B cell (primary cell): ENCODE data around the gene HINFP.

Experiments used
- EZH2 ChIP-seq: IDR thresholded peaks from 2 replicates; pipeline ENCODE4 v1.6.1; 2012; ENCODE audit warnings: borderline replicate concordance, low read depth, mild to moderate bottlenecking, moderate library complexity, low read length; ENCODE audit not compliant: insufficient read depth, poor library complexity, severe bottlenecking
- TF ChIP-seq, protein P1 (sequence below): fragments of 200-600 bp; IDR thresholded peaks from one replicate; pipeline ENCODE4 v1.8.0; 2022; ENCODE audit warnings: antibody characterized with exemption, mild to moderate bottlenecking

DNA sequence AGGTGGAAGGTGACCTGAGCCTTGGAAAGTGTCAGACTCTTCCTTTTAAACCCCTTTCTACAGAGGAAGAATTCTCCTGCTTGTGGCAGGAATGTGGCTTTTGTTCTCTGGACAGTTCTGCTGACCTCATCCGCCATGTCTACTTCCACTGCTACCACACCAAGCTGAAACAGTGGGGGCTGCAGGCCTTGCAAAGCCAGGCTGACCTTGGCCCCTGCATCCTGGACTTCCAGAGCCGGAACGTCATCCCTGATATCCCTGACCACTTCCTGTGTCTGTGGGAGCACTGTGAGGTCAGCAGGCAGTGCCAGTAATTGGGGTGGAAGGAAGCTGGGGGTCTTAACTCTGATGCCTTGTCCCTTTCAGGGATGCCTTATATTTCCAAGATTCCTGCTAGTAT, 9.3 kb downstream of the HINFP start:
- TF ChIP-seq, protein P1, sequence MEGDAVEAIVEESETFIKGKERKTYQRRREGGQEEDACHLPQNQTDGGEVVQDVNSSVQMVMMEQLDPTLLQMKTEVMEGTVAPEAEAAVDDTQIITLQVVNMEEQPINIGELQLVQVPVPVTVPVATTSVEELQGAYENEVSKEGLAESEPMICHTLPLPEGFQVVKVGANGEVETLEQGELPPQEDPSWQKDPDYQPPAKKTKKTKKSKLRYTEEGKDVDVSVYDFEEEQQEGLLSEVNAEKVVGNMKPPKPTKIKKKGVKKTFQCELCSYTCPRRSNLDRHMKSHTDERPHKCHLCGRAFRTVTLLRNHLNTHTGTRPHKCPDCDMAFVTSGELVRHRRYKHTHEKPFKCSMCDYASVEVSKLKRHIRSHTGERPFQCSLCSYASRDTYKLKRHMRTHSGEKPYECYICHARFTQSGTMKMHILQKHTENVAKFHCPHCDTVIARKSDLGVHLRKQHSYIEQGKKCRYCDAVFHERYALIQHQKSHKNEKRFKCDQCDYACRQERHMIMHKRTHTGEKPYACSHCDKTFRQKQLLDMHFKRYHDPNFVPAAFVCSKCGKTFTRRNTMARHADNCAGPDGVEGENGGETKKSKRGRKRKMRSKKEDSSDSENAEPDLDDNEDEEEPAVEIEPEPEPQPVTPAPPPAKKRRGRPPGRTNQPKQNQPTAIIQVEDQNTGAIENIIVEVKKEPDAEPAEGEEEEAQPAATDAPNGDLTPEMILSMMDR, result no peak
- no peak for TF ChIP-seq EZH2
